HG03139 (cell line): ENCODE measurements around the gene NACA2.
"Not testable (repeated sequence)": the region's sequence is repeated elsewhere in the genome, so short reads cannot be mapped to it uniquely, and the experiment has no call there.

Experiments used
- ATAC-seq: cut with Tn5 transposase; IDR thresholded peaks from one replicate; pipeline ENCODE4 v1.9.1; 2021; ENCODE audit not compliant: unreplicated experiment

Gene NACA2

GRCh38 chr17:61591018-61591417, at the start of gene NACA2:
TSS of gene NACA2 (minus strand) at chr17:61591219. CDS start at chr17:61591180, 39 bp downstream.
- ATAC-seq = no peak

GRCh38 chr17:61639818-61640217, 48.8 kb upstream of the NACA2 start:
- ATAC-seq = no peak

DNA sequence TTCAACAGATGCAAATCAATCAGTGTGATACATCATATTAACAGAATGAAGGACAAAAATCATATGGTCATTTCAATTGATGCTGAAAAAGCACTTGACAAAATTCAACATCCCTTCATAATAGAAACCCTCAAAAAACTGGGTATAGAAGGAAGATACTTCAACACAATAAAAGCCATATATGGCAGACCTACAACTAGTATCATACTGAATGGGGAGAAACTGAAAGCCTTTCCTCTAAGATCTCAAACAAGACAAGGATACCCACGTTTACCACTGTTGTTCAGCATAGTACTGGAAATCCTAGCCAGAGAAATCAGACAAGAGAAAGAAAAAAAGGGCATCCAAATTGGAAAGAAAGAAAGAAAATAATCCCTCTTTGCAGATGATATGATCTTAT, 47.1 kb upstream of the NACA2 start:
- ATAC-seq = no peak

- ATAC-seq = no peak
These were observed 45.0 kb upstream of the NACA2 start for GRCh38 chr17:61635913-61636432.

DNA sequence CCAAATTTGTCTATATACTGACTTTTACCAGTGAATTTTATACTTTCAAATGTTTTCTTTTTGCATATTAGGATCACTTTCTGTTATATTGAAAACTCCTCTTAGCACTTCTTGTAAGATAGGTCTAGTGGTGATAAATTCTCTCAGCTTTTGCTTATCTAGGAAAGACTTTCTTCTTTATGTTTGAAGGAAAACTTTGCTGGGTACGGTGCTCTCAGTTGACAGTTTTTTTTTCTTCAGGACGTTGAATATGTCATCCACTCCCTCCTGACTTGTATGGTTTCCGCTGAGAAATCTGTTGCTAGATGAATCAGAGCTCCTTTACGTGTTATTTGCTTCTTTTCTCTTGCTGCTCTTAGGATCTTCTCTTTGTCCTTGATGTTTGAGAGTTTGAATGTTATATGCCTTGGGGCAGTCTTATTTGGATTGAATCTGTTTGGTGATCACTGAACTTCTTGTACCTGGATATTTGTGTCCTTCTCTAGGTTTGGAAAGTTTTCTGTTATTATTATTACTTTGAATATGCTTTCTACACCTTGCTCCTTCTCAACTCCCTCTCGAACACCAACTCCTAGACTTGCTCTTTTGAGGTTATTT, 44.0 kb upstream of the NACA2 start:
- no peak for ATAC-seq

DNA sequence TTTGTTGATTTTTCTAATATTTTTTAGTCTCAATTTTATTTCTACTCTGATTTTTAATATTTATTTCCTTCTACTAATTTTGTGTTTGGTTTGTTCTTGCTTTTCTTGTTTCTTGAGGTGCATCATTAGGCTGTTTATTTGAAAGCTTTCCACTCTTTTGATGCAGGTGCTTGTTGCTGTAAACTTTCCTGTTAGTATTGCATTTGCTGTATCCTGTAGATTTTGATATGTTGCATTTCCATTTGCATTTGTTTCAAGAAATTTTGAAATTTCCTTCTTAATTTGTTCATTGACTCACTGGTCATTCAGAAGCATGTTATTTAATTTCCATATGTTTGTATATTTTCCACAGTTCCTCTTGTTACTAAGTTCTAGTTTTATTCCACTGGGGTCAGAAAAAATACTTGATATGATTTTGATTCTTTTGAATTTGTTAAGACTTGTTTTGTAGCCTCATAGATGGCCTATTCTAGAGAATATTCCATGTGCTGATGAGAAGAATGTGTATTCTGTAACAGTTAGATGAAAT, 43.1 kb upstream of the NACA2 start:
- no peak for ATAC-seq

DNA sequence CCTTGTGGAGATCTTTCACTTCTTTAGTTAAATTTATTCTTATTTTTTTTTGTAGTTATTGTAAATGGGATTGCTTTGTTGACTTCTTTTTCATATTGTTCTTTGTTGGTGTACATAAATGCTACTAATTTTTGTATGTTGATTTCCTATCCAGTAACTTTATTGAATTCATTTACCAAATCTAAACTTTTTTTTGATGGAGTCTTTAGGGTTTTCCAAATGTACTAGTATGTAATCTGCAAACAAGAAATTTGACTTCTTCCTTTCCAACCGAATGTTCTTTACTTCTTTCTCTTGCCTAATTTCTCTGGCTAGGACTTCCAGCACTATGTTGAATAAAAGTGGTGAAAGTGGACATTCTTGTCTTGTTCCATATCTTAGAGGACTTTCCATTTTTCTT, 41.8 kb upstream of the NACA2 start:
- no peak for ATAC-seq

GRCh38 chr17:61631800-61632199, 40.8 kb upstream of the NACA2 start:
- ATAC-seq = no peak

GRCh38 chr17:61628158-61628557, 37.1 kb upstream of the NACA2 start:
- not testable (repeated sequence) for ATAC-seq

GRCh38 chr17:61627658-61628057, 36.6 kb upstream of the NACA2 start:
- ATAC-seq = no peak

DNA sequence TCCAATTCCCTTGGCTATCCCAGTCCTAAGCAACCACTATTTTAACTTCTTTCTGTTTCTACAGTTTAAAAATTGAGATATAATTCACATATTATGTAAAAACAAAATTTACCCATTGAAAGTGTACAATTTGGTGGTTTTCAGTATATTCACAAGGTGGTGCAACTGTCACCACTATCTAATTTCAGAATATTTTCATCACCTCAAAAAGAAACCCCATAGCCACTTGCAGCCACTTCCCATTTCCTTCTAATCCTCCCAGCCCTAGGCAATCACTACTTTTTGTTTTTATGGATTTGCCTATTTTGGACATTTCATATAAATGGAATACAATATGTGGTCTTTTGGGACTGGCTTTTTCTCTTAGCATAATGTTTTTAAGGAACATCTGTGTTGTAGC, 36.1 kb upstream of the NACA2 start:
- ATAC-seq = no peak

DNA sequence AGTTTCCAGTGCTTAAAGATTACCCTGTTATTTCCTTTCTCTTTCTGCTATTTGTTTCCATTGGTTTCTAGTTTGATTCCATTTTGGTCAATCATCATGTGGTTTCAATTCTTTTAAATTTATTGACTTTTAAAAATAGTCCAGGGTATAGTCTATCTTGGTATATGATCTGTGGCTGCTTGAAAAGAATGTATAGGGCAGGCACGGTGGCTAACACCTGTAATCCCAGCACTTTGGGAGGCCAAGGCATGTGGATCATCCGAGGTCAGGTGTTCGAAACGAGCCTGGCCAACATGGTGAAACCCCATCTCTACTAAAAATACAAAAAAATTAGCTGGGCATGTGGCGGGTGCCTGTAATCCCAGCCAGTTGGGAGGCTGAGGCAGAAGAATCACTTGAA, 34.5 kb upstream of the NACA2 start:
- ATAC-seq = no peak

DNA sequence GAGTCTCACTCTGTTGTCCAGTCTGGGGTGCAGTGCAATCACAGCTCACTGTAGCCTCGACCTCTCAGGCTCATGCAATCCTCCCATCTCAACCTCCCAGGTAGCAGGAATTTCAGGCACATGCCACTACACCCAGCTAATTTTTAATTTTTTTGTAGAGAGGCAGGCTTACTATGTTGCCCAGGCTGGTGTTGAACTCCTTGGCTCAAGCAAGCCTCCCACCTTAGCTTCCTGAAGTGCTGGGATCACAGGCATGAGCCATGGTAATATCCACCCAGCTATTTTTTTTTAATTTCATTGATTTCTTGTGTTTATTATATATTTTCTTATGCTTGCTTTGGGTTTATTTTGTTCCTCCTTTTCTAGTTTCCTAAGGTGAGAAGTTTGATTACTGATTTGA, 33.9 kb upstream of the NACA2 start:
- ATAC-seq = no peak

DNA sequence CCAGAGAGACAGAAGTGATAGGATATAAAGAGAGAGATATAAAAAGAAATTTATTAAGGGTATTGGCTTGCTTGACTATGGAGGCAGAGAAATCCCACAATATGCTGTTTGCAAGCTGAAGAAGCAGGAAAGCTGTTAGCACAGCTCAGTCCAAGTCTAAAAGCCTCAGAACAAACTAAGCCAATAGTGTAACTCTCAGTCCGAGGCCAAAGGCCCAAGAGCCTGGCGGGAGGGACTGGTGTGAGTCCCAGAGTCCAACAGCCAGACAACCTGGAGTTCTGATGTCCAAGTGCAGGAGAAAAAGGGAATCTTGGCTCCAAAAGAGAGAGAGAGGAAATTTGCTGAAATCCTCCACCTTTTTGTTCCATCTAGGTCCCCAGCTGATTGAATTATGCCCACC, 30.3 kb upstream of the NACA2 start:
- no peak for ATAC-seq

GRCh38 chr17:61619953-61620352, 28.9 kb upstream of the NACA2 start:
- ATAC-seq = no peak

GRCh38 chr17:61619493-61619892, 28.5 kb upstream of the NACA2 start:
- no peak for ATAC-seq

DNA sequence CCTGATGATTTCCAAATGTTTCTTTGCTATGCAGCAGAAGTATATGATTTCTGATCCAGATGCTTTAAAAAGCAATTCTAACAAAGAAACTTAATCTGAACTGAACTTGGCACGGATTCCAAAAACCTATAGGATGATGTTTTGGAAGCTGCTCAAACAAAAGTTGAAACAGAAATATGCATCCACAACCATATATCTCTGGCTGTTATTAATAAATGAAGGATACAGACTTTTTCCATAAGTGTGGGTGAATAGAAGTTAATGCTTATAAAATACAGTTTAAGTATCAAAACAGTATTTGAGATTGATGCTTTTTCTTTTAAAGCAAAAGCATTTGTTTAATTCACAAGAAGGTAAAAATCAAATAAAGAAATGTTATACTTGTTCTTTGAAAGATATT, 27.9 kb upstream of the NACA2 start:
- ATAC-seq = no peak

GRCh38 chr17:61617330-61617729, 26.3 kb upstream of the NACA2 start:
- no peak for ATAC-seq

DNA sequence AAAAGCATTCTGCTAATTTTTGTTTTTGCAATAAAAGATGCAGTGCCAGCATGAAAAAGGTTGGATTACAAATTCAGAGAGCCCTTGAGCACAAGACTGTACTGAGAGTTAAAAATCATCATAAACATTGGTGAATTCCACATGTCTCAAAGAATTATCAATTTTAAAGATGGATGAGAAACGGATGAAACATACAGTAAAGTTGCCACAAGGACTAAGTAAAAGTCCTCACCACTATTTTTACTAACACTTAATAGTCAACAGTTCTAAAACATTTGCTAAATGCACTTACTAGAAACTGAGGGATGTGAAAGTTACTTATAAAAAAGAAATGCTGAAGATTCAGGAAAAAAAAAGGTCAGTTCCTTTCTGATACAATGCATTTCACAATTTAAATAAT, 25.8 kb upstream of the NACA2 start:
- no peak for ATAC-seq

- no peak for ATAC-seq
These were observed 23.2 kb upstream of the NACA2 start for GRCh38 chr17:61614219-61614618.

DNA sequence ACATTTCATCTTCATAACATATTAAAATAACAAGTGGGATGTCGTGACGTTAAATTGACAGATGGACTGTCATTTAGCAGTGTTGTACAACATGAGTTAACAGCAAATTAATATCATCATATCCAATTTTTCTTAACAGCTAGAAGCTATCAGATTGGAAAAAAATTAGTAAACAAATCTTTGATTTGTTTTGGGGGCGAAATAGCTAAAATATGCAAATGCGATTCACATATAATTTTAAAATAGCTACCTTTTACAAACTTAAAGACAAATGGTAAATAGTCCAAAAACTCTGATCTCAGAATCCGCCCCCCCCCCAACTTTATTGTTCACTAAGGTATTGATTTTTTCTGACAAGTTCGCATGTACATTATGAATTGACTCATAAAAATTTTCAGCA, 20.3 kb upstream of the NACA2 start:
- ATAC-seq = no peak

DNA sequence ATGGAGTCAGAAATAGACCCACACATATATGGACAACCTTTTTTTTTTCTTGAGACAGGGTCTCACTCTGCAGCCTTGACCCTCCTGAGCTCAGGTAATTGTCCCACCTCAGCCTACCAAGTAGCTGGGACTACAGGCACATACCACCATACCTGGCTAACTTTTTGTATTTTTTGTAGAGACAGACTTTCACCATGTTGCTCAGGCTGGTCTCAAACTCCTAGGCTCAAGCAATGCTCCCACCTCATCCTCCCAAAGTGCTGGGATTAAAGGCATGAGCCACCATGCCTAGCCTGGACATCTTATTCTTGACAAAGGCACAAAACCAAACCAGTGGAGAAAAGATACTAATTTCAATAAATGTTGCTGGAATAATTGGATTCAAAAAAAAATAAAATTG, 14.7 kb upstream of the NACA2 start:
- ATAC-seq = no peak

- ATAC-seq = no peak
These were observed 10.3 kb upstream of the NACA2 start for GRCh38 chr17:61601297-61601696.
